Fibroblast of lung (primary cell): ENCODE data around the gene SPON1.

Experiments used
- EZH2 ChIP-seq: IDR thresholded peaks from 2 replicates; pipeline ENCODE4 v1.5.1; 2012; ENCODE audit warnings: low read length, control low read depth, mild to moderate bottlenecking; ENCODE audit errors: missing control alignments
- TF ChIP-seq, protein P1 (sequence below), 2 donors: IDR thresholded peaks in 1 of 2; conservative IDR thresholded peaks in 1 of 2; 1 replicate in 1 of 2; 2 replicates in 1 of 2; pipeline ENCODE4 v1.5.1; 2011 to 2012; ENCODE audit warnings: low read length in 2 of 2, control low read depth in 1 of 2, inconsistent platforms in 1 of 2, low read depth in 1 of 2, mild to moderate bottlenecking in 1 of 2

DNA sequence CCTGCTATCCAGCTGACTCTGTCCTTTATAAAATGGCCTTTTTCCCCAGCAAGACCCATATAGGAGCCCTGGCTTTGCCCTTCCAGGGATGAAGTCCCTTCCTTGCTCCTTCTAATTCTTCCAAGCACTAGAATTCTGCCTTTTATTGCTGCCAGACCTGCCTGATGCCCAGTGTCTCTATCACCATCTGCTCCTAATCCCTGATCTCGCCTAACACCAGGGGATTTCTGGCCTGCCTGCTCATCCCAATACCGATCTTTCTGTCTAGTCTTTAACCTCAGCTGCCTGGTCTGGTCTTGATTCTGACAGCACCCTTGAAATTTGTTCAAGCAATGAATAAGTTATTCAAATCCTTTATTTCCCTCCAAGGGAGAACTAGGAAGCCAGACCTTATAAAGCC is 150.2 kb downstream of the SPON1 start:
- TF ChIP-seq, protein P1, sequence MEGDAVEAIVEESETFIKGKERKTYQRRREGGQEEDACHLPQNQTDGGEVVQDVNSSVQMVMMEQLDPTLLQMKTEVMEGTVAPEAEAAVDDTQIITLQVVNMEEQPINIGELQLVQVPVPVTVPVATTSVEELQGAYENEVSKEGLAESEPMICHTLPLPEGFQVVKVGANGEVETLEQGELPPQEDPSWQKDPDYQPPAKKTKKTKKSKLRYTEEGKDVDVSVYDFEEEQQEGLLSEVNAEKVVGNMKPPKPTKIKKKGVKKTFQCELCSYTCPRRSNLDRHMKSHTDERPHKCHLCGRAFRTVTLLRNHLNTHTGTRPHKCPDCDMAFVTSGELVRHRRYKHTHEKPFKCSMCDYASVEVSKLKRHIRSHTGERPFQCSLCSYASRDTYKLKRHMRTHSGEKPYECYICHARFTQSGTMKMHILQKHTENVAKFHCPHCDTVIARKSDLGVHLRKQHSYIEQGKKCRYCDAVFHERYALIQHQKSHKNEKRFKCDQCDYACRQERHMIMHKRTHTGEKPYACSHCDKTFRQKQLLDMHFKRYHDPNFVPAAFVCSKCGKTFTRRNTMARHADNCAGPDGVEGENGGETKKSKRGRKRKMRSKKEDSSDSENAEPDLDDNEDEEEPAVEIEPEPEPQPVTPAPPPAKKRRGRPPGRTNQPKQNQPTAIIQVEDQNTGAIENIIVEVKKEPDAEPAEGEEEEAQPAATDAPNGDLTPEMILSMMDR (conservative IDR thresholded peaks at IDR 0.05 in 1 of 2, IDR thresholded peaks at IDR 0.05 in 1 of 2; ENCODE audit: low read depth in 1 of 2, low read length in 2 of 2): no peak
- no peak for TF ChIP-seq EZH2
